ENCODE results near the gene GPC6.

Gene GPC6

DNA sequence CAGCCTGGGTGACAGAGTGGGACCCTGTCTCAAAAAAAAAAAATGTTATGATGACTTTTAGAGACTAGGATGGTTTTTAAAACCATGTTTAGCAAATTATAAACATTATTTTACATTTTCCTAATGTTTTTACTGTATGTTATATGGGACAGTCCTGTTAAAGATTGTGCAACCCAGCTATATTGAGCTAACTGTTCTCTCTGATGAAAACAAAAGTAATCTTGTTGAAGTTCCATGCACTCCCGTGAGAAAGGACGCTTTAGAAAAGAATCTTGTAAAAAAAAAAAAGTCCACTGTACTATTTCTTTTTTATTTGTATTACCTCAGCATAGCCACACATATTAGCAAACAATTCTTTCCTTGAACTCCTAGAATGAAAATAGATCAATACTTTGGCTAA lies 801.6 kb downstream of the GPC6 start:
- Histone ChIP-seq H3K4me2 (ENCODE audit: low read length) (no peak overlapping the region), H3K18ac (ENCODE audit: low read length) (no peak overlapping the region), H3K27me3 (ENCODE audit: insufficient read depth, low read length, poor library complexity) (no peaks in the 10 kb centered on the region), H3K4me1 (ENCODE audit: control insufficient read depth, low read depth, low read length) (peaks cover 7% of the 10 kb centered on the region), H3K79me1 (ENCODE audit: low read length) (no peaks in the 10 kb centered on the region), H3K4me3 (ENCODE audit: low read length) (no peak overlapping the region), H2AK5ac (ENCODE audit: low read length) (no peak overlapping the region), H4K5ac (ENCODE audit: low read length) (no peak overlapping the region), H3K4ac (ENCODE audit: low read depth, low read length) (peak overlapping the region; percentile 9), H3K9ac (ENCODE audit: low read length) (no peak overlapping the region), H3K79me2 (ENCODE audit: control insufficient read depth, insufficient read depth, low read length) (no peaks in the 10 kb centered on the region), H3K56ac (ENCODE audit: low read length) (no peak overlapping the region), H2BK15ac (replicated peaks; ENCODE audit: low read depth) (no peak overlapping the region), H2BK120ac (ENCODE audit: low read depth, low read length) (no peak overlapping the region), H3K27ac (ENCODE audit: low read depth, low read length) (no peak overlapping the region), H3K23ac (ENCODE audit: low read length) (no peak overlapping the region), H2BK5ac (ENCODE audit: low read length) (no peak overlapping the region), H3K36me3 (ENCODE audit: control insufficient read depth, insufficient read depth, low read length) (no peaks in the 10 kb centered on the region), H4K8ac (ENCODE audit: low read depth, low read length) (no peak overlapping the region)
- no CpG with 5 or more reads among the region's 2 CpGs for WGBS (ENCODE audit: extremely low coverage, insufficient coverage, low lambda C conversion rate)
- no peak for DNase-seq

GRCh38 chr13:94028650-94029049 lies 802.0 kb downstream of the GPC6 start:
- H3K23ac ChIP-seq (ENCODE audit: low read length), result no peak overlapping the region
- no CpG with 5 or more reads among the region's 1 CpG for WGBS (ENCODE audit: extremely low coverage, insufficient coverage, low lambda C conversion rate)
- no peaks in the 10 kb centered on the region for H3K79me1 ChIP-seq (ENCODE audit: low read length)
- H3K27ac ChIP-seq (ENCODE audit: low read depth, low read length), result no peak overlapping the region
- H3K56ac ChIP-seq (ENCODE audit: low read length), result no peak overlapping the region
- H3K36me3 ChIP-seq (ENCODE audit: control insufficient read depth, insufficient read depth, low read length), result no peaks in the 10 kb centered on the region
- H3K4me1 ChIP-seq (ENCODE audit: control insufficient read depth, low read depth, low read length), result peaks cover 7% of the 10 kb centered on the region
- H4K8ac ChIP-seq (ENCODE audit: low read depth, low read length), result no peak overlapping the region
- no peak overlapping the region for H3K4me3 ChIP-seq (ENCODE audit: low read length)
- H3K18ac ChIP-seq (ENCODE audit: low read length), result no peak overlapping the region
- H2BK15ac ChIP-seq (replicated peaks; ENCODE audit: low read depth), result no peak overlapping the region
- no peak overlapping the region for H3K4me2 ChIP-seq (ENCODE audit: low read length)
- no peak overlapping the region for H2AK5ac ChIP-seq (ENCODE audit: low read length)
- no peak overlapping the region for H3K4ac ChIP-seq (ENCODE audit: low read depth, low read length)
- no peak overlapping the region for H2BK120ac ChIP-seq (ENCODE audit: low read depth, low read length)
- H4K5ac ChIP-seq (ENCODE audit: low read length), result no peak overlapping the region
- no peak overlapping the region for H2BK5ac ChIP-seq (ENCODE audit: low read length)
- DNase-seq, result no peak
- H3K9ac ChIP-seq (ENCODE audit: low read length), result no peak overlapping the region
- no peaks in the 10 kb centered on the region for H3K79me2 ChIP-seq (ENCODE audit: control insufficient read depth, insufficient read depth, low read length)
- H3K27me3 ChIP-seq (ENCODE audit: insufficient read depth, low read length, poor library complexity), result no peaks in the 10 kb centered on the region

- Histone ChIP-seq H3K36me3 (ENCODE audit: control insufficient read depth, insufficient read depth, low read length) (no peaks in the 10 kb centered on the region), H3K27ac (ENCODE audit: low read depth, low read length) (peak overlapping the region; percentile 47), H3K56ac (ENCODE audit: low read length) (peak overlapping the region; percentile 77), H3K4ac (ENCODE audit: low read depth, low read length) (no peak overlapping the region), H3K18ac (ENCODE audit: low read length) (no peak overlapping the region), H4K5ac (ENCODE audit: low read length) (no peak overlapping the region), H2AK5ac (ENCODE audit: low read length) (no peak overlapping the region), H3K79me1 (ENCODE audit: low read length) (no peaks in the 10 kb centered on the region), H3K4me2 (ENCODE audit: low read length) (no peak overlapping the region), H3K4me3 (ENCODE audit: low read length) (no peak overlapping the region), H2BK15ac (replicated peaks; ENCODE audit: low read depth) (no peak overlapping the region), H3K9ac (ENCODE audit: low read length) (no peak overlapping the region), H2BK5ac (ENCODE audit: low read length) (peak overlapping the region; percentile 37), H3K79me2 (ENCODE audit: control insufficient read depth, insufficient read depth, low read length) (no peaks in the 10 kb centered on the region), H4K8ac (ENCODE audit: low read depth, low read length) (no peak overlapping the region), H3K4me1 (ENCODE audit: control insufficient read depth, low read depth, low read length) (peaks cover 7% of the 10 kb centered on the region), H2BK120ac (ENCODE audit: low read depth, low read length) (no peak overlapping the region), H3K23ac (ENCODE audit: low read length) (no peak overlapping the region), H3K27me3 (ENCODE audit: insufficient read depth, low read length, poor library complexity) (no peaks in the 10 kb centered on the region)
- no CpG with 5 or more reads among the region's 14 CpGs for WGBS (ENCODE audit: extremely low coverage, insufficient coverage, low lambda C conversion rate)
- no peak for DNase-seq
These were observed 804.0 kb downstream of the GPC6 start for GRCh38 chr13:94030415-94031119.

DNA sequence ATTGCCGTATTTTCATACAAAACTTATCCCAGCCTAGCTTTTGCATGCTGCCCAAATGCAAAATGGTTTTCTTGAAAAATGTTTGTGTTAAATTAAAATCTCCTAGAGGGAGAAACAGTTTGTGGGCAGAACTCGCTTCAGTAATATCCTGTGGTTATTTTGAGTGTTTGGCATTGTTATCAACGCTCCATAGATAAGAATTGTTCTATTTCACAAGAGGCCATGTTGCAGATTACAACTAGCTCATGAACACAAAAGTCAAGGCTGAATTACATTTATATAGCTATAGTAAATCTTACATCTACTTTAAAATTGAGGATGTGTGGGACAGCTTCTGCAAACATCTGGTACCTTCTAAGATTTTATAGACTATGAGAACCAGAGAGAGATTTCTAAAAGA lies 805.0 kb downstream of the GPC6 start:
- no CpG with 5 or more reads among the region's 3 CpGs for WGBS (ENCODE audit: extremely low coverage, insufficient coverage, low lambda C conversion rate)
- H3K4me3 ChIP-seq (ENCODE audit: low read length), result no peak overlapping the region
- H2BK120ac ChIP-seq (ENCODE audit: low read depth, low read length), result no peak overlapping the region
- H4K8ac ChIP-seq (ENCODE audit: low read depth, low read length), result no peak overlapping the region
- peaks cover 7% of the 10 kb centered on the region for H3K4me1 ChIP-seq (ENCODE audit: control insufficient read depth, low read depth, low read length)
- no peaks in the 10 kb centered on the region for H3K79me2 ChIP-seq (ENCODE audit: control insufficient read depth, insufficient read depth, low read length)
- no peaks in the 10 kb centered on the region for H3K79me1 ChIP-seq (ENCODE audit: low read length)
- peak overlapping the region; percentile 31 for H3K27ac ChIP-seq (ENCODE audit: low read depth, low read length)
- no peaks in the 10 kb centered on the region for H3K27me3 ChIP-seq (ENCODE audit: insufficient read depth, low read length, poor library complexity)
- H2BK15ac ChIP-seq (replicated peaks; ENCODE audit: low read depth), result no peak overlapping the region
- no peak overlapping the region for H2AK5ac ChIP-seq (ENCODE audit: low read length)
- no peak overlapping the region for H3K18ac ChIP-seq (ENCODE audit: low read length)
- H3K36me3 ChIP-seq (ENCODE audit: control insufficient read depth, insufficient read depth, low read length), result no peaks in the 10 kb centered on the region
- H2BK5ac ChIP-seq (ENCODE audit: low read length), result no peak overlapping the region
- H3K9ac ChIP-seq (ENCODE audit: low read length), result no peak overlapping the region
- no peak overlapping the region for H4K5ac ChIP-seq (ENCODE audit: low read length)
- no peak overlapping the region for H3K23ac ChIP-seq (ENCODE audit: low read length)
- DNase-seq, result peak; percentile 51
- no peak overlapping the region for H3K4ac ChIP-seq (ENCODE audit: low read depth, low read length)
- H3K56ac ChIP-seq (ENCODE audit: low read length), result peak overlapping the region; percentile 35
- no peak overlapping the region for H3K4me2 ChIP-seq (ENCODE audit: low read length)

DNA sequence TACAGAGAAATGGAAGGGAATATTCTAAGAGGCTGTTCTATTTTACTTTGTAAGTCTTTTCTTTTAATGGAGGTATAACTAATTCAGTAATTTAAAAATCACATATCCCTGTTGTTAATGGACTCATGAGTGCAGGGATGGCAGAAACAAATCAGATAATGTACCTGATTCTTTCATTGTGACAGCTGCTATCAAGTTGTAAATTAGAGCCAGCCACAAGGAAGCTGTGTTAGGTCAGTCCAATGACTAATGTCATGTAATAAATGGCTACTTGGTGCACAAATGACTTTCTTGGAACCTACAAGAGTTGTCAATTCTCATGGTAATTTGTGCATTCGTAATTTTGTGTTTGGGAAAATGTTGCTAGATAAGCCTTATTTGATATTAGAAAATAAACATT lies 806.5 kb downstream of the GPC6 start:
- Histone ChIP-seq H2BK120ac (ENCODE audit: low read depth, low read length) (no peak overlapping the region), H3K23ac (ENCODE audit: low read length) (no peak overlapping the region), H3K79me1 (ENCODE audit: low read length) (no peaks in the 10 kb centered on the region), H4K8ac (ENCODE audit: low read depth, low read length) (no peak overlapping the region), H2BK15ac (replicated peaks; ENCODE audit: low read depth) (no peak overlapping the region), H3K4ac (ENCODE audit: low read depth, low read length) (no peak overlapping the region), H3K18ac (ENCODE audit: low read length) (no peak overlapping the region), H3K79me2 (ENCODE audit: control insufficient read depth, insufficient read depth, low read length) (no peaks in the 10 kb centered on the region), H2BK5ac (ENCODE audit: low read length) (no peak overlapping the region), H3K4me3 (ENCODE audit: low read length) (no peak overlapping the region), H3K27me3 (ENCODE audit: insufficient read depth, low read length, poor library complexity) (no peaks in the 10 kb centered on the region), H4K5ac (ENCODE audit: low read length) (no peak overlapping the region), H3K56ac (ENCODE audit: low read length) (no peak overlapping the region), H2AK5ac (ENCODE audit: low read length) (no peak overlapping the region), H3K4me1 (ENCODE audit: control insufficient read depth, low read depth, low read length) (peaks cover 9% of the 10 kb centered on the region), H3K36me3 (ENCODE audit: control insufficient read depth, insufficient read depth, low read length) (no peaks in the 10 kb centered on the region), H3K9ac (ENCODE audit: low read length) (no peak overlapping the region), H3K27ac (ENCODE audit: low read depth, low read length) (no peak overlapping the region), H3K4me2 (ENCODE audit: low read length) (no peak overlapping the region)
- no peak for DNase-seq
- no CpG with 5 or more reads among the region's 1 CpG for WGBS (ENCODE audit: extremely low coverage, insufficient coverage, low lambda C conversion rate)

Data from mesendoderm (in vitro differentiated cells).